ENCODE measurements around the gene AHDC1. TPM values are rescaled to one million over a fixed set of nuclear protein-coding genes. Genes with fewer than 3 reads are reported as not detected.

Gene AHDC1
- total RNA-seq, 1 experiment from 2014 or later, result 40.4 TPM

DNA sequence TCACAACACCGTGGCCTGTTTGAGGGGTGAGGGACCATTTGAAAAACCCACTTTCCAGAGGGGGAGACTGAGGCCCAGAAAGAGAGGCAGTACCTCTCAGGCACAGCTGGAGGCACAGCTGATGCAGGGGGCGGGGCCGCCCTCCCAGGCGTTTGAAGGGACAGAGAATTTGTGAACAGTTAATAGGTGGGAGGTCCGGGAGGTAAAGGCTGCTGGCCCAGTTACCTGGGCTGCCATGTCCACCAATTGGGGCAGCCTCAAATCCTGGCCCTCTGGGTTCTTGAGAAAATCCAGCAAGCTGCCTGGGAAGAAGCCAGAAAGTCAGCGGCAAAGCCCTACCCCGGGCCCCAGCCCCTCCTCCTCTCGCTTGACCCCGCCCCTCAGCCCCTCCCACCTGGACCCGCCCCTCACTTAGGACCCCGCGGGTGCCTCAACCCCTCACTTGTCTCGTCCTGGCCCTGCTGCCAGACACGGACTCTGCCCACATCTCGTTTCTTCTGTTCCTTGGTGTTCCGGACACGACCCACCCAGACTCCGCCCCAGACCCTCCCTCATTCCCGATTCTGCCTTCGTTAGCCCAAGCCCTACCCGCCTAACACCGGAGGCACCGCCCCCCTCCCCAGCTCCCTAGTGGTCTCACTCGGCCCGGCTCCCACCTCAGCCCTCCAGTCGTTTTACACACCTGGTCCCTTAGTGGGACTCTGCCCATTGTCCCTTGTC, 10.8 kb upstream of the AHDC1 start:
- DNase-seq (ENCODE audit: low read depth), result no peak

GRCh38 chr1:27614043-27614624, 10.2 kb upstream of the AHDC1 start:
- DNase-seq (ENCODE audit: low read depth), result no peak

- no peak for DNase-seq (ENCODE audit: low read depth)
Measured at GRCh38 chr1:27612718-27613117, 8.8 kb upstream of the AHDC1 start.

DNA sequence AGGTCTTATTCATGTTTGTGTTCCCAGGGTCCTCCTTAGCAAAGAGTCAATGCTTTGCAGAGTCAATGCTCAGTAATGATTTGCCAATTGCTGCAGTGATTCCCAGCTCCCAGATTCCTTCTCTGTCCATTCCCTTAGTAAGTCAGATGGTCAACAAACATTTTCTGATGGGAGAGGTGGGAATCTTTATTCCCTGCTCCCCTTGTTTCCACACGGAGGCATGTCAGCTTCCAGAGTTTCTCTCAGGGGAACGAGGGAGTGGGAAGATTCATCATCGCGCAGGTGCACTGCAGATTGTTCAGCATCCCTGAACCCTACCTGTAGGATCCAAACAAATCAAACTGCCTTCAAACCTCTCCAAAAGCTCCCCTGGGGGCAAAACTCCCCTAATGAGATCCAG, 7.5 kb upstream of the AHDC1 start:
- no peak for DNase-seq (ENCODE audit: low read depth)

DNA sequence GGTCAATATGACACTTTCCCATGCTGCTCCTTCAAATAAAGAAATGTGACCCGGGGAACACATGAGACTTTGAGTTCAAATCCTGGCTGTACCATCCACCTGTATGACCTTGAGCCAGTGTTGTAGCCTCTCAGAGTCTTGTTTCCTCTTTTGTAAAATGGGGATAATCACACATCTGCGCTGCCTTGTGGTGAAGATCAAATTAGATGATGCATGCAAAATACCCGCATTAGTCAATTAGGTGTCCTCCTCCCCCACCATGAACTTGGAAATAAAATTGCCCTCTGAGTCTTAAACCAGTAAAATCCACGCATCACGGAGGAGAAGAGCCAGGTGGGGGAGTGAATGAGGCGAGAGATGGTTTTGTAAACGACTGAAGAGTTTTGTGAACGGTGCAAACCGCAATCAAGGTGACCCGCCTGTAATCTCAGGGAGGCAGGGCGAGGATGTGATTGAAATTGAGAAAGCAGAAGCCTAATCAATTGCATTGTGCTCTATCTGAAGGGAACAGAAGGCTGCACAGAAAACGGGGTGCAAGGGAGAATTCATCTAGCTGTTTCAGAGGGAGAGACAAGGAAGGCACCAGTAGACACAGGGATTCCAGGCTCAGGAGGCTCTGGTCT, 5.8 kb upstream of the AHDC1 start:
- no peak for DNase-seq (ENCODE audit: low read depth)

DNA sequence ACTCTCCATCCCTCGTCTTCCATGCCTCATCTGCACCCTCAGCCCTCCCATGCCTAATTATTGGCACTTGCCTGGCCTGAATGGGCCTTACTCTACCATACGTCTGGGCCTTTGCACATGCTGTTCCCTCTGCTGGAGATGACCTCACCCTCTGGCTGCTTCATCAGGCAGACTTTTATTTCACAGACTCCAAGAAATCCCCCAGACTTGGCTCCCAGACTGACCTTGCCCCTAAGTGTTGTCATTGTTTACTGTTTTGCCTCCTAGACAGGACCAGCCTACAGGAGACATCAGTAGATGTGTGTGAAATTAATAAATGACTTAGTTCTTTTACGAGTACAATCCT, 5.2 kb upstream of the AHDC1 start:
- no peak for DNase-seq (ENCODE audit: low read depth)

GRCh38 chr1:27607239-27607804, 3.4 kb upstream of the AHDC1 start:
- DNase-seq (ENCODE audit: low read depth), result no peak

GRCh38 chr1:27606708-27607238, 2.8 kb upstream of the AHDC1 start:
- DNase-seq (ENCODE audit: low read depth), result peak; percentile 49

DNA sequence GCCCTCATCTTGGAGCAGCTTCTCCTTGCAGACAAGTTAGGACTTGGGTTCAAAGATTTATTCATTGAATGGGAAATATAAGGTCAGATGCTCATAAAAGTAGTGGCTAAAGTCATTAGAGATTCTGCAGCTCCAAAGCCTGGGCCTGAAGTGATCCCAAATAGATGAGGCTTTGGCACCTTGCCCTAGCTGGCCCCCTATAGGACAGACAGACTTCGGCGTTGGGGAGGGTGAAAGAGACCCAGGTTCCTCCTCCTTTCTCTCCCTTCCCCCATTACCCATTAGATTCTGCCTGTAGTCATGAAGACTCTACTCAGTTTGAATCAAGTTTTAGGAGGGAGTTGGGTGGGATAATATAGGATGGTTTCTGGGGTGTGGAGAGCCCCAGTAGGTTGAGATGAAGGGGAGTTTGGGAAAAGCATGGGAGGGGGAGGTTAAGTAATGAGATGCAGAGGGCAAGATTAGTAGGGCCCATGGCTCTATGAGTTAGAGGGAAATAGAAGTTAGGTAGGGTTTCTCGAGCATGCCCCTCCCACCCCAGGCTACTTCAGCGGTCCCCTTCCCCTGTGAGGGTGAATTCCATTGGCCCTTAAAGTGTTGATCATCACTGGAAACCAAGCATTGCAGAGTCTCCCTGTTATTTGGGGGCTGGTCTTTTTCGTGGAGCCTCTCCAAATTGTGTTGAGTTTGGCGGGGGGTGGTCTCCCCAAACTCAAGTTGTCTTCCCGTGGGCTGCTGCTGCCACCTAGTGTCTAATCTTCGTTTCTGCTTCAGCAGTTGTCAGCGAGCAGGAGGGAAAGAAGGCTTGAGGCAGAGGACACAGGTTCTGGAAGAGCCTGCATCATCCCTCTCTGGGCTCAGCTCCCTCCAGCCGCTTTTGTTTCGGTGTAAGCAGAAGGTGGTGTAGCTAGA, 2.1 kb upstream of the AHDC1 start:
- DNase-seq (ENCODE audit: low read depth), result peak; percentile 67

GRCh38 chr1:27605300-27605766, 1.4 kb upstream of the AHDC1 start:
- no peak for DNase-seq (ENCODE audit: low read depth)

GRCh38 chr1:27604579-27605299, 795 bp upstream of the AHDC1 start:
- DNase-seq (ENCODE audit: low read depth), result no peak

GRCh38 chr1:27603309-27603680, 649 bp downstream of the AHDC1 start:
- no peak for DNase-seq (ENCODE audit: low read depth)

- peak; percentile 46 for DNase-seq (ENCODE audit: low read depth)
Measured at GRCh38 chr1:27602462-27603308, 1.3 kb downstream of the AHDC1 start.

- DNase-seq (ENCODE audit: low read depth), result peak; percentile 91
Measured at GRCh38 chr1:27601771-27602461, 2.0 kb downstream of the AHDC1 start.

- no peak for DNase-seq (ENCODE audit: low read depth)
Measured at GRCh38 chr1:27601321-27601770, 2.6 kb downstream of the AHDC1 start.

- DNase-seq (ENCODE audit: low read depth), result peak; percentile 71
Measured at GRCh38 chr1:27600498-27601175, 3.3 kb downstream of the AHDC1 start.

DNA sequence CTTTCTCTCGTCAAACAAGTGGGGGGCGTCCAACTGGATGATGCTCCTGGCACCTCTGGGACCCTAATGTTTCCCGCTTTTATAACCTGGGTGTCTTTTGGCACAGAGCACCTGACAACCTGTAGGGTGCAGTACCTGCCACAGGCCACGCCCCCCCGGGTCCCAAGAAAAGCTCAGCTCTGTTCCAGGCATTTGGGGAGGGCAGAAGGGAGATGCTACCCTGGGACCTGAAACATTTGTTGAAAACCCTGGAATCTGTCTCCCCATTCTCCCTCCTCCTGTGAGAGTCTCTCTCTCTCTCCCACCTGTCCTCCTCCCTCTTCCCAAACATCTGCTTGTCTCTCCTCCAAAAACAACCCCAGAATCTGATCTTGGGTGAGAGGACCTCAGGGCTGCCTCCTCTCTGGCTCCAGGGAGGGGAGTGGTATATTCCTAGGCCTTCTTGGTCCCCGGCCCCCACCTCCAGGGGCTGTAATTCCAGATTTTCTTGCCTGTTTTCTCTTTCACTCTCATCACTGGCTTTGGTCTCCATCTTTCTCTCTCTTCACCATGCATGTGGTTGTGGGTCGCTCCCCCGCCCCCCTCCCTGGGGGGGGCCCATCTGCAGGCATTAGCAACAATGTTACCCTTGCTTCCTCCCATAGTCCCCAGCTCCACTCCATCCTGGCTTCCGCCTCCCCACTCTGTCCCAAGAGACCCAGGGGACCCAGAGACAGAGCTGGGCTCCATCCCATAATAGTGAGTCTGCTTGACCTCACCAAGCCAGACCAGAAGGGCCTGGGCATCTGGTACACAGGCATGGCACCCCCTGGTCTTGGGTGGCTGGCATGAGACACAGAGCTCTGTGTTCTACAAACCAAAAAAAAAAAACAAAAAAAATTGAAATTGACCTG, 4.1 kb downstream of the AHDC1 start:
- peak; percentile 44 for DNase-seq (ENCODE audit: low read depth)
